AG04449 (cell line): ENCODE results near the gene BCKDK.

ENCODE experiments used
- CTCF ChIA-PET: fragments of 350-600 bp; formaldehyde crosslinking; extraction: SDS; loops from one replicate; lab custom pipeline; 2021; ENCODE audit warnings: antibody characterized with exemption; lab: Yijun Ruan, JAX
- POLR2A ChIA-PET: fragments of 400-600, 350-600 bp; formaldehyde crosslinking; extraction: SDS; loops from one replicate; lab custom pipeline; 2020; ENCODE audit warnings: antibody characterized with exemption, inconsistent platforms; lab: Yijun Ruan, JAX
- DNase-seq: peaks from one replicate; pipeline ENCODE4 v3.0.0-alpha.2; 2010; ENCODE audit warnings: low read depth, low spot score
- H3K4me3 ChIP-seq: 2 replicates; pipeline ENCODE4 v1.5.1; 2011; ENCODE audit warnings: low read depth, mild to moderate bottlenecking, control low read depth, low read length
- CTCF ChIP-seq: IDR thresholded peaks from one replicate; pipeline ENCODE4 v1.5.1; 2011; ENCODE audit warnings: mild to moderate bottlenecking, moderate library complexity, low read length, control low read depth, inconsistent platforms; ENCODE audit not compliant: insufficient read depth; ENCODE audit errors: missing control alignments

Gene BCKDK

GRCh38 chr16:31132303-31132979 lies 24.3 kb downstream of the BCKDK start:
- no peak overlapping the region for H3K4me3 ChIP-seq
- DNase-seq, result no peak
- TF ChIP-seq CTCF, result no peak
- POLR2A ChIA-PET, result no interaction called here
- CTCF ChIA-PET, result interaction anchor here (1.9 kb wide), 1 partner anchor 10 kb away, joined by 6 read pairs; no protein-coding TSS in a partner anchor

DNA sequence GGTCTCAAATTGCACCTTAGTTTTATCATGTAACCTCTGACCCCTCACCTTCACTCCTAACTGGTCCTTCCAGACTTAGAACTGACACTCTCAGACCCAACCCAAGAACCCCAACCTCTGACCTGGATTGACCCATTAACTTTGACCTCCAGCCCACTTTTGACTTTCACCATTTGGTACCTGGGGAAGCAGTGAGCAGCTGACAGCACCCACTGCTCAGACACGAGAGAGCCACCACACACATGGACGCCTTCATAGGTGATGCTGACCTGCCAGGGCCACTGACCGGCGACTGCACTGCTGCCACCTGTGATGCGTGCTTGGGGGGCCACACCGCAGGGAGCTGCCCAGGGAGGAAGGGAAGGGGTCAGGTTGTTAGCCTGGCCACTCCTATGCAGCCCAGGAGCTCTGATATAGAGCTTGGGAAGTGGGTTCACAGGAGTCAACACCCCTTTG lies 24.9 kb downstream of the BCKDK start:
- TF ChIP-seq CTCF, result no peak
- ChIA-PET POLR2A (no interaction called here), CTCF (interaction anchor here (1.0 kb wide), 1 partner anchor 9 kb away, joined by 6 read pairs; no protein-coding TSS in a partner anchor)
- no peak for DNase-seq
- H3K4me3 ChIP-seq, result no peak overlapping the region

DNA sequence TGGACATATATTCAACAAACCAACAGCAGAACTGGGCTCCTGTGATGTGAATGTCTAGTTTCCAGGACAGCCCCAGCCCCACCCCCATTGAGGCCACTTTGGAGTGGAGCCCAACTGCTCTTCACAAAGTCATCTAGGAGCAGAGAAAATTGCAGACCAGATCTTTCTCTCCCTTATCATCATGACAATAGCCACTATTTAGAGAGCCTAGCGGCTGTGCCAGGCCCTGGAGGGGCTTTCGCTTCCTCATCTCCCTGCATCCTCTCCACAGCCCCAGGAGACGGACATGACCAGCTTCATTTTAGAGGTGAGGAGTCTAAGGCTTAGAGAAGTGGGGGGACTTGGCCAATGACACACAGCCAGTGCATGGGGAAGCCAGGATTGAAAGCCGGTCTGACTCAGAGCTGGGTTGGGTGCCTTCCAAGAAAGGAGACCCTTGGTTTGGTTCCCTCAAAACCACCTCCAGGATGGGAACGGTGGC lies 25.9 kb downstream of the BCKDK start:
- TF ChIP-seq CTCF, result no peak
- no peak for DNase-seq
- CTCF ChIA-PET, result interaction anchor here (1.1 kb wide), 1 partner anchor 10 kb away, joined by 3 read pairs; no protein-coding TSS in a partner anchor
- POLR2A ChIA-PET, result no interaction called here
- no peak overlapping the region for H3K4me3 ChIP-seq

DNA sequence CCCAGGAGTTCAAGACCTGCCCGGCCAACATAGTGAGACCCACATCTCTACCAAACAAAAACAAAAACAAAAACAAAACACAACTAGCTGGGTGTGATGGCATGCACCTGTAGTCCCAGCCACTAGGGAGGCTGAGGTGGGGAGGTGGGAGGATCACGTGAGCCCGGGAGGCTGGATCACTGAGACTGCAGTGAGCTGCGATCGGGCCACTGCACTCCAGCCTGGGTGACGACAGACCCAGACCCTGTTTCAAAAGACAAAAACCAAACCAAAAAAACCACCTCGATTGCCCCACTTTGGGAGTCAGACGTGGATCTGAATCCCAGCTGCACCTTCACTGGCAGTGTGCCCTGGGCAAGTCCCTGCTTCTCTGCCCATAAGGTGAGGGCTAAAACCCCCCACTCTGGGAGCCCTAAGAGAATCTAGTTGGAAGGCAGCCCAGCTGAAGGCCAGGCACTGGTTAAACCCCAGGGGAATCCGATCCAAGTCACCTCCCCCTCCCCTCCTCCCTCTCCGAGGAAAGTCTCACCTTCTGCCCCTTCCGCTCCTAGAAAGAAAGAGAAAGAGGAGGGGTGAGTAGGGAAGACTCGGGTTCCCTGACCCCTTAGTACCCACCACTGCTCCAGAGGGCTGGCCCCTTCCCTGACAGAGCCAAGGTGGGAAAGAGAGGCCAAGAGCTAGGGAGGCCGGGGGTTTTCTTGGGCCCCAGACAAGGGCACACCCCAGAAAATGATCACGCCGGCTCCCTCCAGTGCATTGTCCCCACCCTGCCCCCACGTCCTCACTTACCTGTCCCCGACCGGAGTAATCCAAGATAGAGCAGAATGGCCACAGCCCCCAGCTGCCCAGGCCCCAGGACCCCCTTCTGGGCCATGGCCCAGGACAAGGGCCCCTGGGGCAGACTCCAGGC lies 26.7 kb downstream of the BCKDK start:
- ChIA-PET POLR2A (interaction anchor here (1.1 kb wide), 1 partner anchor 61 kb away, joined by 3 read pairs; the partner anchor contains the start of genes ZNF646 and ZNF668), CTCF (interaction anchor here (1.1 to 1.2 kb wide), 2 partner anchors 10 to 16 kb away, joined by 3 read pairs; no protein-coding TSS in a partner anchor)
- no peak overlapping the region for H3K4me3 ChIP-seq
- DNase-seq, result no peak
- no peak for TF ChIP-seq CTCF

- no peak for DNase-seq
- TF ChIP-seq CTCF, result no peak
- no peak within 1 kb of the TSS for H3K4me3 ChIP-seq
- CTCF ChIA-PET, result interaction anchor here (1.2 to 1.3 kb wide), 2 partner anchors 17 to 183 kb away, joined by 3 to 4 read pairs; no protein-coding TSS in a partner anchor
- POLR2A ChIA-PET, result interaction anchor here (1.1 kb wide), 2 partner anchors 18 to 62 kb away, joined by 3 read pairs; partner anchors contain the start of genes KAT8, ZNF646 and ZNF668
These were observed 27.5 kb downstream of the BCKDK start, which contains the start of gene PRSS8 for GRCh38 chr16:31135535-31136286. Gene PRSS8, minus strand, starts transcription at chr16:31135727. Its CDS starts 229 bp downstream, at chr16:31135498.
